HFFc6 (cell line): ENCODE results near the gene TBX4. TPM values are rescaled to one million over a fixed set of nuclear protein-coding genes. Genes with fewer than 3 reads are reported as not detected.

Source experiments
- DNase-seq: peaks from one replicate; pipeline ENCODE4 v3.0.0-alpha.2; 2018
- H3K27ac Mint-ChIP-seq: 2 replicates; pipeline ENCODE4 v1.8.0; 2020; ENCODE audit warnings: mild to moderate bottlenecking, mixed read lengths
- H3K27me3 Mint-ChIP-seq: 2 replicates; pipeline ENCODE4 v1.8.0; 2021; ENCODE audit warnings: mild to moderate bottlenecking, moderate library complexity, mixed read lengths; ENCODE audit not compliant: insufficient read depth
- H3K36me3 Mint-ChIP-seq: 2 replicates; pipeline ENCODE4 v1.8.0; 2021; ENCODE audit warnings: low read depth, mixed read lengths
- H3K4me1 Mint-ChIP-seq: 2 replicates; pipeline ENCODE4 v1.8.0; 2020; ENCODE audit warnings: low read depth, mixed read lengths
- H3K4me3 Mint-ChIP-seq: 2 replicates; pipeline ENCODE4 v1.8.0; 2020; ENCODE audit warnings: mild to moderate bottlenecking, moderate library complexity, mixed read lengths
- H3K9me3 Mint-ChIP-seq: 2 replicates; pipeline ENCODE4 v1.8.0; 2020; ENCODE audit warnings: mild to moderate bottlenecking, mixed read lengths
- total RNA-seq, 6 experiments: library from RNA; stranded (reverse); fragmentation: NEBNext Ultra II Directional; extraction: Animal tissue kit (Norgen Biotek cat#: 25700); gene quantifications; 2 replicates in 1 of 6; 3 replicates in 5 of 6; pipeline ENCODE4 v1.2.3, GENCODE V29; 2021
- TF ChIP-seq, protein P1 (sequence below): fragments of 200-600 bp; sonication (generic); IDR thresholded peaks from 2 replicates; pipeline ENCODE4 v1.5.0; 2021; ENCODE audit warnings: antibody characterized with exemption, mild to moderate bottlenecking

TBX4 gene
- total RNA-seq, 6 experiments from 2014 or later: 0.11 to 0.26 (median 0.18) TPM; not detected in 3

DNA sequence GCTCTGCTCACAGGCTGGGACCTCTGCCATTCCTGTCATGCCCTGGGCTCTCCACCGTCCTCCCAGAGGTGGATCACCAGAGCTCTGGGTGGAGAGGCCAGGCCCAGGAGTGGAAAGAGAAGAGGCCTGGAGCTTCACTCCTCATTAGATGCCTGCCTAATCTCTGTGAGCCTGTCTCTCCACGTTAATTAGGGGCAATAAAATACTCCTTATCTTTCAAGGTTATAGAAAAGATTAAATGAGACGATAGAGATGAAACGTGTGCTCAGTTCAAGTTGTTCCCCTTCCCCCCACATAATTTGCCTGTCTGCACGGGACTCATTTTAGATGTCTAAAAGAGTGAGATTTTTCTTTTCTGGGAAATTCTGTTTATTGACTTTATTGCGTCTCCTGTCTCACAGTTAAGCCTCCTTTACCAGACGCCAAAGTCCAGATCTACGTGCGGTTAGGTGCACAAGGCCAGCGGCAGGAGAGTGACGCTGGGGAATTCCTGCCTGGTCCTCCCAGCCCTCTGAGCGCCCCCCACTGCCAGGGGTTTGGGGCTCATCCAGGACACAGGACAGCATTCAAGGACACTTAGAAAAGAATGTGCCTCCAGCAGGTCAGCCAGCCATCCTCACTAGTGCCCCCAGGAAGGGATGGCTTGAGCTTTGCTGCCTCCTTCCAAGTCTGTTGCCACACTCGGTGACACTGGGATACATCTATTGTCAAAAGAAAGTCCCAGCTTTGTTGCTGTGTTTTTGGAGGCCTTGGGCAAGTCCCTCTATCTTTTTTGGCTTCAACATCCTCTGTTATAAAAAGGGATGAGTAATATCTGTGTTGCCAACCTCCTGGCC, 42.3 kb downstream of the TBX4 start:
- Mint-ChIP-seq H3K4me1 (peaks cover 54% of the 10 kb centered on the region), H3K27me3 (0 out of 2 replicates have a peak, but pooled peaks cover 3% of the 10 kb centered on the region), H3K27ac (peak overlapping the region; percentile 87), H3K36me3 (no peaks in the 10 kb centered on the region), H3K9me3 (no peaks in the 10 kb centered on the region), H3K4me3 (no peak overlapping the region)
- DNase-seq: no peak
- TF ChIP-seq, protein P1, sequence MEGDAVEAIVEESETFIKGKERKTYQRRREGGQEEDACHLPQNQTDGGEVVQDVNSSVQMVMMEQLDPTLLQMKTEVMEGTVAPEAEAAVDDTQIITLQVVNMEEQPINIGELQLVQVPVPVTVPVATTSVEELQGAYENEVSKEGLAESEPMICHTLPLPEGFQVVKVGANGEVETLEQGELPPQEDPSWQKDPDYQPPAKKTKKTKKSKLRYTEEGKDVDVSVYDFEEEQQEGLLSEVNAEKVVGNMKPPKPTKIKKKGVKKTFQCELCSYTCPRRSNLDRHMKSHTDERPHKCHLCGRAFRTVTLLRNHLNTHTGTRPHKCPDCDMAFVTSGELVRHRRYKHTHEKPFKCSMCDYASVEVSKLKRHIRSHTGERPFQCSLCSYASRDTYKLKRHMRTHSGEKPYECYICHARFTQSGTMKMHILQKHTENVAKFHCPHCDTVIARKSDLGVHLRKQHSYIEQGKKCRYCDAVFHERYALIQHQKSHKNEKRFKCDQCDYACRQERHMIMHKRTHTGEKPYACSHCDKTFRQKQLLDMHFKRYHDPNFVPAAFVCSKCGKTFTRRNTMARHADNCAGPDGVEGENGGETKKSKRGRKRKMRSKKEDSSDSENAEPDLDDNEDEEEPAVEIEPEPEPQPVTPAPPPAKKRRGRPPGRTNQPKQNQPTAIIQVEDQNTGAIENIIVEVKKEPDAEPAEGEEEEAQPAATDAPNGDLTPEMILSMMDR: no peak; the same call in 1 of the 2 replicates

- Mint-ChIP-seq H3K27me3 (0 out of 2 replicates have a peak, but pooled peaks cover 3% of the 10 kb centered on the region), H3K36me3 (no peaks in the 10 kb centered on the region), H3K27ac (peak overlapping the region; percentile 87), H3K4me1 (peaks cover 51% of the 10 kb centered on the region), H3K9me3 (no peaks in the 10 kb centered on the region), H3K4me3 (peak overlapping the region; percentile 52; the same call in 1 of the 2 replicates)
- peak; percentile 92 for DNase-seq
- TF ChIP-seq, protein P1: no peak
These were observed 43.1 kb downstream of the TBX4 start for GRCh38 chr17:61495161-61495857.

GRCh38 chr17:61496174-61496956, 44.1 kb downstream of the TBX4 start:
- Mint-ChIP-seq H3K36me3 (no peaks in the 10 kb centered on the region), H3K4me3 (no peak overlapping the region), H3K9me3 (no peaks in the 10 kb centered on the region), H3K4me1 (peaks cover 43% of the 10 kb centered on the region), H3K27me3 (0 out of 2 replicates have a peak, but pooled peaks cover 3% of the 10 kb centered on the region), H3K27ac (no peak overlapping the region)
- DNase-seq: no peak
- TF ChIP-seq, protein P1: no peak

- Mint-ChIP-seq H3K4me1 (peaks cover 38% of the 10 kb centered on the region), H3K27me3 (0 out of 2 replicates have a peak, but pooled peaks cover 3% of the 10 kb centered on the region), H3K27ac (no peak overlapping the region)
These were observed 44.9 kb downstream of the TBX4 start for GRCh38 chr17:61496957-61497653.

More at GRCh38 chr17:61496957-61497653, 44.9 kb downstream of the TBX4 start:
- TF ChIP-seq, protein P1: no peak
- H3K4me3 Mint-ChIP-seq: no peak overlapping the region
- no peak for DNase-seq
- no peaks in the 10 kb centered on the region for H3K36me3 Mint-ChIP-seq
- H3K9me3 Mint-ChIP-seq: no peaks in the 10 kb centered on the region
